PC-3 (cell line): ENCODE data around the gene RNF123.

ENCODE experiments used
- EZH2phosphoT487 ChIP-seq: fragments of 300-600 bp; sonication (generic); IDR thresholded peaks from 2 replicates; pipeline ENCODE4 v1.6.1; 2018; ENCODE audit warnings: mild to moderate bottlenecking, antibody characterized with exemption, low read length, borderline replicate concordance
- TF ChIP-seq, protein P1 (sequence below): fragments of 300-600 bp; sonication (generic); conservative IDR thresholded peaks from 2 replicates; pipeline ENCODE4 v1.5.1; 2017; ENCODE audit warnings: antibody characterized with exemption, low read depth, mild to moderate bottlenecking, low read length

- TF ChIP-seq, protein P1, sequence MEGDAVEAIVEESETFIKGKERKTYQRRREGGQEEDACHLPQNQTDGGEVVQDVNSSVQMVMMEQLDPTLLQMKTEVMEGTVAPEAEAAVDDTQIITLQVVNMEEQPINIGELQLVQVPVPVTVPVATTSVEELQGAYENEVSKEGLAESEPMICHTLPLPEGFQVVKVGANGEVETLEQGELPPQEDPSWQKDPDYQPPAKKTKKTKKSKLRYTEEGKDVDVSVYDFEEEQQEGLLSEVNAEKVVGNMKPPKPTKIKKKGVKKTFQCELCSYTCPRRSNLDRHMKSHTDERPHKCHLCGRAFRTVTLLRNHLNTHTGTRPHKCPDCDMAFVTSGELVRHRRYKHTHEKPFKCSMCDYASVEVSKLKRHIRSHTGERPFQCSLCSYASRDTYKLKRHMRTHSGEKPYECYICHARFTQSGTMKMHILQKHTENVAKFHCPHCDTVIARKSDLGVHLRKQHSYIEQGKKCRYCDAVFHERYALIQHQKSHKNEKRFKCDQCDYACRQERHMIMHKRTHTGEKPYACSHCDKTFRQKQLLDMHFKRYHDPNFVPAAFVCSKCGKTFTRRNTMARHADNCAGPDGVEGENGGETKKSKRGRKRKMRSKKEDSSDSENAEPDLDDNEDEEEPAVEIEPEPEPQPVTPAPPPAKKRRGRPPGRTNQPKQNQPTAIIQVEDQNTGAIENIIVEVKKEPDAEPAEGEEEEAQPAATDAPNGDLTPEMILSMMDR: no peak
- TF ChIP-seq EZH2phosphoT487: no peak
Measured at GRCh38 chr3:49699281-49699979, 10.1 kb downstream of the RNF123 start.
